Calu3 (cell line): ENCODE results near the gene COTL1. TPM values are rescaled to one million over a fixed set of nuclear protein-coding genes. Genes with fewer than 3 reads are reported as not detected.

ENCODE experiments used
- BruUV-seq: library from RNA; stranded (reverse); fragments of 400-500 nt; replicated peaks from 2 replicates; lab custom pipeline; 2021; lab: Mats Ljungman, UMichigan
- CTCF ChIA-PET: fragments of 300-600 bp; sonication (Branson Sonifier 250); formaldehyde crosslinking; loops from one replicate; lab custom pipeline; 2022; ENCODE audit warnings: antibody characterized with exemption; lab: Charles Lee
- DNase-seq: peaks from one replicate; pipeline ENCODE4 v3.0.0; 2022
- H3K27ac Mint-ChIP-seq: one replicate; pipeline ENCODE4 v1.8.0; 2022; ENCODE audit warnings: mixed read lengths; ENCODE audit not compliant: unreplicated experiment
- H3K27me3 Mint-ChIP-seq: one replicate; pipeline ENCODE4 v1.8.0; 2022; ENCODE audit warnings: mixed read lengths; ENCODE audit not compliant: unreplicated experiment
- H3K36me3 Mint-ChIP-seq: one replicate; pipeline ENCODE4 v1.8.0; 2022; ENCODE audit warnings: mild to moderate bottlenecking, moderate library complexity, mixed read lengths; ENCODE audit not compliant: insufficient read depth, unreplicated experiment
- H3K4me1 Mint-ChIP-seq: one replicate; pipeline ENCODE4 v1.8.0; 2022; ENCODE audit warnings: mild to moderate bottlenecking, low read depth, mixed read lengths; ENCODE audit not compliant: unreplicated experiment
- H3K4me3 Mint-ChIP-seq: one replicate; pipeline ENCODE4 v1.8.0; 2022; ENCODE audit warnings: mild to moderate bottlenecking, low read depth, moderate library complexity, mixed read lengths; ENCODE audit not compliant: unreplicated experiment
- H3K9me3 Mint-ChIP-seq: one replicate; pipeline ENCODE4 v1.8.0; 2022; ENCODE audit warnings: low read depth, mixed read lengths; ENCODE audit not compliant: unreplicated experiment
- intact Hi-C: fragments of 100-400 bp; cut with micrococcal nuclease; formaldehyde crosslinking; loops from one replicate; pipeline ENCODE4 v1.10.0; 2022; ENCODE audit not compliant: unreplicated experiment
- total RNA-seq: library from RNA; stranded (reverse); gene quantifications from 2 replicates; pipeline ENCODE4 v1.2.3, GENCODE V29; 2022
- TF ChIP-seq, protein P1 (sequence below): fragments of 200-600 bp; IDR thresholded peaks from one replicate; pipeline ENCODE4 v1.8.0; 2022; ENCODE audit warnings: antibody characterized with exemption; ENCODE audit not compliant: unreplicated experiment

COTL1 gene
- total RNA-seq, 1 experiment from 2014 or later, result 343 TPM

GRCh38 chr16:84552135-84552534 lies 65.7 kb downstream of the COTL1 start:
- H3K4me3 Mint-ChIP-seq, result no peak overlapping the region
- no peaks in the 10 kb centered on the region for H3K27me3 Mint-ChIP-seq
- no TSS peak for BruUV-seq
- TF ChIP-seq, protein P1, sequence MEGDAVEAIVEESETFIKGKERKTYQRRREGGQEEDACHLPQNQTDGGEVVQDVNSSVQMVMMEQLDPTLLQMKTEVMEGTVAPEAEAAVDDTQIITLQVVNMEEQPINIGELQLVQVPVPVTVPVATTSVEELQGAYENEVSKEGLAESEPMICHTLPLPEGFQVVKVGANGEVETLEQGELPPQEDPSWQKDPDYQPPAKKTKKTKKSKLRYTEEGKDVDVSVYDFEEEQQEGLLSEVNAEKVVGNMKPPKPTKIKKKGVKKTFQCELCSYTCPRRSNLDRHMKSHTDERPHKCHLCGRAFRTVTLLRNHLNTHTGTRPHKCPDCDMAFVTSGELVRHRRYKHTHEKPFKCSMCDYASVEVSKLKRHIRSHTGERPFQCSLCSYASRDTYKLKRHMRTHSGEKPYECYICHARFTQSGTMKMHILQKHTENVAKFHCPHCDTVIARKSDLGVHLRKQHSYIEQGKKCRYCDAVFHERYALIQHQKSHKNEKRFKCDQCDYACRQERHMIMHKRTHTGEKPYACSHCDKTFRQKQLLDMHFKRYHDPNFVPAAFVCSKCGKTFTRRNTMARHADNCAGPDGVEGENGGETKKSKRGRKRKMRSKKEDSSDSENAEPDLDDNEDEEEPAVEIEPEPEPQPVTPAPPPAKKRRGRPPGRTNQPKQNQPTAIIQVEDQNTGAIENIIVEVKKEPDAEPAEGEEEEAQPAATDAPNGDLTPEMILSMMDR, result no peak
- H3K36me3 Mint-ChIP-seq, result no peaks in the 10 kb centered on the region
- H3K4me1 Mint-ChIP-seq, result peaks cover 13% of the 10 kb centered on the region
- no peak for DNase-seq
- intact Hi-C loops, result no loop called here
- no peaks in the 10 kb centered on the region for H3K9me3 Mint-ChIP-seq
- CTCF ChIA-PET, result interaction anchor here (0.7 kb wide), 2 partner anchors 10 to 173 kb away, joined by 3 to 4 read pairs; no protein-coding TSS in a partner anchor
- no peak overlapping the region for H3K27ac Mint-ChIP-seq

- intact Hi-C loops, result no loop called here
- no peak overlapping the region for H3K4me3 Mint-ChIP-seq
- H3K9me3 Mint-ChIP-seq, result no peaks in the 10 kb centered on the region
- BruUV-seq, result no TSS peak
- H3K27me3 Mint-ChIP-seq, result no peaks in the 10 kb centered on the region
- TF ChIP-seq, protein P1, result no peak
- H3K27ac Mint-ChIP-seq, result no peak overlapping the region
- no peaks in the 10 kb centered on the region for H3K36me3 Mint-ChIP-seq
- no peaks in the 10 kb centered on the region for H3K4me1 Mint-ChIP-seq
- DNase-seq, result no peak
- CTCF ChIA-PET, result no interaction called here
These were observed 67.8 kb downstream of the COTL1 start for GRCh38 chr16:84550096-84550495.

DNA sequence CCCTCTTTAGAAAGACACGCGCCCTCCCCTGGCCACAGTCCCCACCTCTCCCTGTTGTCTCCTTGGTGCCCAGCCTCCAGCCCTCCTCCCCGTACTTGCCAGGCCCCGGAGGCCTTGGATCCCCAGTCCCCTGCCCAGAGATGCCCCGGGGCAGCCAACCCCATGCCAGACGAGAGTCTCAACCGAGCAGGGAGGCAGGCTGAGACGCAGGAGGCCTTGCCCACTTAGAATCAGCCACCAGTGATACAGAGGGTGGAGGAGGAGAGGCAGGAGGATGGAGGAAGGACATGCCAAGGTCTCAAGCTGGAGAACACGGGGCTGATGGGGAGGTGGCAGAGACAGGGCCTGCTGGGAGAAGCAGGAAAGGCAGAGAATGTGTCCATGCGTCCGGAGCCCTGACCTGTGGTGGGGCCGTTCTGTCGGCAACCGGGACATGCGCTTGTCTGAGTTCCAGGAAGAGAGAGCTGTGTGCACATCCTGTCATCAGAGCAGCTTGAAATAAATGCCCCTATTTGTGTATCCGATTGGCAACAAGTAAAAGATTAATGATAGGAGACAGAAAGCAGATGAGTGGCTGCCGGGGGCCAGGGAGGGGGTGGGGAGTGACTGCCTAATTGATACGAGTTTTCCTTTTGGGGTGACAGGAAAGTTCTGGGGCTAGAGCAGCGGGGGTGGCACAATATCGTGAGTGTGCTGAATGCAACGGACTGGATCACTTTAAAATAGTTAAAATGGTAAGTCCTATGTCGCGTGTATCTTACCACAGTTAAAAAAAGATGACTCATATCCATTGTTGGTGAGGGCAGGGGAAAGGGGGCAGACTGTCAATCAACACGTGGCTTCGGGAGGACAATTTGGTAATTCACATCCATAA lies 68.7 kb downstream of the COTL1 start:
- intact Hi-C loops, result no loop called here
- no peak overlapping the region for H3K4me3 Mint-ChIP-seq
- TF ChIP-seq, protein P1, result no peak
- no peaks in the 10 kb centered on the region for H3K9me3 Mint-ChIP-seq
- no peaks in the 10 kb centered on the region for H3K36me3 Mint-ChIP-seq
- no peaks in the 10 kb centered on the region for H3K4me1 Mint-ChIP-seq
- CTCF ChIA-PET, result interaction anchor here (0.6 to 0.7 kb wide), 2 partner anchors 54 to 62 kb away, joined by 3 to 5 read pairs; no protein-coding TSS in a partner anchor
- BruUV-seq, result no TSS peak
- H3K27ac Mint-ChIP-seq, result no peak overlapping the region
- no peak for DNase-seq
- H3K27me3 Mint-ChIP-seq, result no peaks in the 10 kb centered on the region

GRCh38 chr16:84548508-84548907 lies 69.4 kb downstream of the COTL1 start:
- CTCF ChIA-PET, result no interaction called here
- DNase-seq, result no peak
- H3K4me1 Mint-ChIP-seq, result no peaks in the 10 kb centered on the region
- H3K9me3 Mint-ChIP-seq, result no peaks in the 10 kb centered on the region
- no peaks in the 10 kb centered on the region for H3K27me3 Mint-ChIP-seq
- intact Hi-C loops, result no loop called here
- TF ChIP-seq, protein P1, result no peak
- BruUV-seq, result no TSS peak
- H3K27ac Mint-ChIP-seq, result no peak overlapping the region
- H3K4me3 Mint-ChIP-seq, result no peak overlapping the region
- no peaks in the 10 kb centered on the region for H3K36me3 Mint-ChIP-seq
